A549 (cell line): ENCODE data around the gene C16orf54.

ENCODE experiments used
- BHLHE40 ChIP-seq: IDR thresholded peaks from 2 replicates; pipeline ENCODE4 v1.6.1; 2012; ENCODE audit warnings: low read depth, low read length, inconsistent platforms
- POLR2A ChIP-seq: IDR thresholded peaks from 2 replicates; pipeline ENCODE4 v1.6.1; 2012; ENCODE audit warnings: mild to moderate bottlenecking, low read length
- RAD21 ChIP-seq, 2 experiments: fragments of >200 bp in 1 of 2; sonication (Bioruptor Twin) in 1 of 2; formaldehyde crosslinking in 1 of 2; IDR thresholded peaks in 1 of 2; conservative IDR thresholded peaks in 1 of 2; 2 replicates in 1 of 2; 3 replicates in 1 of 2; pipeline ENCODE4 v1.6.1; 2012 to 2018; ENCODE audit warnings: inconsistent platforms in 1 of 2
- RFX5 ChIP-seq: fragments of 450-650 bp; IDR thresholded peaks from 2 replicates; pipeline ENCODE4 v1.7.1; 2014; ENCODE audit warnings: antibody characterized with exemption, mild to moderate bottlenecking, moderate library complexity
- ZFP36 ChIP-seq: fragments of 450-650 bp; IDR thresholded peaks from 2 replicates; pipeline ENCODE4 v1.6.1; 2014; ENCODE audit warnings: borderline replicate concordance; ENCODE audit not compliant: partially characterized antibody
- TF ChIP-seq, protein P1 (sequence below): IDR thresholded peaks from 2 replicates; pipeline ENCODE4 v1.6.1; 2012
- TF ChIP-seq, protein P2 (sequence below): fragments of >200 bp; sonication (Bioruptor Twin); formaldehyde crosslinking; IDR thresholded peaks from 3 replicates; pipeline ENCODE4 v1.5.1; 2016
- TF ChIP-seq, protein P3 (sequence below): fragments of 150-350 bp; IDR thresholded peaks from 2 replicates; pipeline ENCODE4 v1.6.1; 2014; ENCODE audit warnings: low read depth, mild to moderate bottlenecking, low read length

DNA sequence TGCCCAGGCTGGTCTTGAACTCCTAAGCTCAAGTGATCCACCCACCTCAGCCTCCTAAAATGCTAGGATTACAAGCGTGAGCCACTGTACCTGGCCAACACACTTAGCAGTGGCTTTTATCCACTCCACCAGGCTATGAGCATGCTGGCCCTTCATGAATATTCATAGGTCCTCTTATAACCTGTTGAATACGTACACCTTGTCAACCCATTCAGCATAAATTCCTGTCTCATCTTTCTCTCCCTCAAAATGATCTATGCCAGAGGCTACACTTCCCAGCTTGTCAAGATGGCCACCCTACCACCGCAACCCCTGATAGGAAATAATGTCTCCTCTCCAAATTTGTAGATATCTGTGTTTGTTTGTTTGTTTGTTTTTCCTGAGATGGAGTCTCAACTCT, 21.3 kb upstream of the C16orf54 start:
- TF ChIP-seq, protein P1, sequence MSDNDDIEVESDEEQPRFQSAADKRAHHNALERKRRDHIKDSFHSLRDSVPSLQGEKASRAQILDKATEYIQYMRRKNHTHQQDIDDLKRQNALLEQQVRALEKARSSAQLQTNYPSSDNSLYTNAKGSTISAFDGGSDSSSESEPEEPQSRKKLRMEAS: no peak
- TF ChIP-seq, protein P2, sequence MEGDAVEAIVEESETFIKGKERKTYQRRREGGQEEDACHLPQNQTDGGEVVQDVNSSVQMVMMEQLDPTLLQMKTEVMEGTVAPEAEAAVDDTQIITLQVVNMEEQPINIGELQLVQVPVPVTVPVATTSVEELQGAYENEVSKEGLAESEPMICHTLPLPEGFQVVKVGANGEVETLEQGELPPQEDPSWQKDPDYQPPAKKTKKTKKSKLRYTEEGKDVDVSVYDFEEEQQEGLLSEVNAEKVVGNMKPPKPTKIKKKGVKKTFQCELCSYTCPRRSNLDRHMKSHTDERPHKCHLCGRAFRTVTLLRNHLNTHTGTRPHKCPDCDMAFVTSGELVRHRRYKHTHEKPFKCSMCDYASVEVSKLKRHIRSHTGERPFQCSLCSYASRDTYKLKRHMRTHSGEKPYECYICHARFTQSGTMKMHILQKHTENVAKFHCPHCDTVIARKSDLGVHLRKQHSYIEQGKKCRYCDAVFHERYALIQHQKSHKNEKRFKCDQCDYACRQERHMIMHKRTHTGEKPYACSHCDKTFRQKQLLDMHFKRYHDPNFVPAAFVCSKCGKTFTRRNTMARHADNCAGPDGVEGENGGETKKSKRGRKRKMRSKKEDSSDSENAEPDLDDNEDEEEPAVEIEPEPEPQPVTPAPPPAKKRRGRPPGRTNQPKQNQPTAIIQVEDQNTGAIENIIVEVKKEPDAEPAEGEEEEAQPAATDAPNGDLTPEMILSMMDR: no peak
- TF ChIP-seq RAD21 (conservative IDR thresholded peaks at IDR 0.05 in 1 of 2, IDR thresholded peaks at IDR 0.05 in 1 of 2) (no peak), BHLHE40 (no peak), RFX5 (no peak), POLR2A (no peak), ZFP36 (no peak)
- TF ChIP-seq, protein P3, sequence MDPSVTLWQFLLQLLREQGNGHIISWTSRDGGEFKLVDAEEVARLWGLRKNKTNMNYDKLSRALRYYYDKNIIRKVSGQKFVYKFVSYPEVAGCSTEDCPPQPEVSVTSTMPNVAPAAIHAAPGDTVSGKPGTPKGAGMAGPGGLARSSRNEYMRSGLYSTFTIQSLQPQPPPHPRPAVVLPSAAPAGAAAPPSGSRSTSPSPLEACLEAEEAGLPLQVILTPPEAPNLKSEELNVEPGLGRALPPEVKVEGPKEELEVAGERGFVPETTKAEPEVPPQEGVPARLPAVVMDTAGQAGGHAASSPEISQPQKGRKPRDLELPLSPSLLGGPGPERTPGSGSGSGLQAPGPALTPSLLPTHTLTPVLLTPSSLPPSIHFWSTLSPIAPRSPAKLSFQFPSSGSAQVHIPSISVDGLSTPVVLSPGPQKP: no peak
